Liver (tissue), 9 donors: ENCODE results near the gene ME2. TPM values are rescaled to one million over a fixed set of nuclear protein-coding genes. Genes with fewer than 3 reads are reported as not detected.

Experiments used
- DNase-seq: peaks from one replicate; pipeline ENCODE4 v3.0.0-alpha.2; 2017; ENCODE audit warnings: low spot score
- H3K27ac ChIP-seq, 2 donors: one replicate each; pipeline ENCODE4 v1.7.0; 2013; ENCODE audit warnings: inconsistent platforms in 2 of 2, low read length in 2 of 2, control low read depth in 1 of 2, low read depth in 1 of 2, mild to moderate bottlenecking in 1 of 2
- H3K27me3 ChIP-seq, 4 donors: one replicate each; pipeline versions ENCODE4 v1.6.1 to v1.7.0; 2013; ENCODE audit warnings: low read length in 3 of 4, inconsistent platforms in 1 of 4, mild to moderate bottlenecking in 1 of 4, moderate library complexity in 1 of 4; ENCODE audit not compliant: control insufficient read depth in 4 of 4, insufficient read depth in 4 of 4
- H3K36me3 ChIP-seq, 4 donors: one replicate each; pipeline versions ENCODE4 v1.6.1 to v1.7.0; 2013; ENCODE audit warnings: low read length in 3 of 4, mild to moderate bottlenecking in 3 of 4, low read depth in 1 of 4, moderate library complexity in 1 of 4; ENCODE audit not compliant: control insufficient read depth in 4 of 4, insufficient read depth in 3 of 4
- H3K4me1 ChIP-seq, 4 donors: one replicate each; pipeline versions ENCODE4 v1.6.1 to v1.7.0; 2013; ENCODE audit warnings: low read length in 3 of 4, mild to moderate bottlenecking in 3 of 4, moderate library complexity in 1 of 4; ENCODE audit not compliant: control insufficient read depth in 4 of 4, insufficient read depth in 4 of 4
- H3K4me3 ChIP-seq, 3 donors: one replicate each; pipeline versions ENCODE4 v1.6.1 to v1.7.0; 2013; ENCODE audit warnings: low read length in 3 of 3, control low read depth in 1 of 3, low read depth in 1 of 3, mild to moderate bottlenecking in 1 of 3
- H3K9ac ChIP-seq, 2 donors: one replicate each; pipeline ENCODE4 v1.7.0; 2013; ENCODE audit warnings: low read length in 2 of 2, mild to moderate bottlenecking in 2 of 2, moderate library complexity in 2 of 2, control low read depth in 1 of 2, low read depth in 1 of 2
- H3K9me3 ChIP-seq, 4 donors: one replicate each; pipeline versions ENCODE4 v1.6.1 to v1.7.0; 2013; ENCODE audit warnings: low read length in 3 of 4; ENCODE audit not compliant: control insufficient read depth in 4 of 4
- ATF3 ChIP-seq: IDR thresholded peaks from 2 replicates; pipeline ENCODE4 v1.6.1; 2016; ENCODE audit warnings: antibody characterized with exemption
- CTCF ChIP-seq: fragments of 150-350 bp; IDR thresholded peaks from 2 replicates; pipeline ENCODE4 v1.5.1; 2017; ENCODE audit warnings: improper control_type of control experiment, low read depth, low read length; ENCODE audit not compliant: missing input control
- EGR1 ChIP-seq, 2 donors: IDR thresholded peaks; 2 replicates each; pipeline ENCODE4 v1.6.1; 2016 to 2018; ENCODE audit warnings: antibody characterized with exemption in 2 of 2, low read depth in 2 of 2
- FOXA1 ChIP-seq: IDR thresholded peaks from 2 replicates; pipeline ENCODE4 v1.6.1; 2016; ENCODE audit warnings: antibody characterized with exemption
- FOXA2 ChIP-seq: IDR thresholded peaks from 2 replicates; pipeline ENCODE4 v1.6.1; 2016; ENCODE audit warnings: antibody characterized with exemption
- GABPA ChIP-seq, 2 donors: IDR thresholded peaks in 1 of 2; conservative IDR thresholded peaks in 1 of 2; 2 replicates each; pipeline ENCODE4 v1.6.1; 2016; ENCODE audit warnings: antibody characterized with exemption in 2 of 2, mild to moderate bottlenecking in 1 of 2, moderate library complexity in 1 of 2
- HNF4A ChIP-seq, 2 donors: conservative IDR thresholded peaks; 2 replicates each; pipeline ENCODE4 v1.6.1; 2016; ENCODE audit warnings: antibody characterized with exemption in 2 of 2, mild to moderate bottlenecking in 2 of 2
- HNF4G ChIP-seq: IDR thresholded peaks from 2 replicates; pipeline ENCODE4 v1.6.1; 2016; ENCODE audit warnings: antibody characterized with exemption
- JUND ChIP-seq, 2 donors: IDR thresholded peaks; 2 replicates each; pipeline ENCODE4 v1.6.1; 2016; ENCODE audit warnings: antibody characterized with exemption in 2 of 2
- MAX ChIP-seq: IDR thresholded peaks from 2 replicates; pipeline ENCODE4 v1.6.1; 2016; ENCODE audit warnings: antibody characterized with exemption
- NR2F2 ChIP-seq: IDR thresholded peaks from 2 replicates; pipeline ENCODE4 v1.6.1; 2016; ENCODE audit warnings: antibody characterized with exemption
- RAD21 ChIP-seq, 2 donors: IDR thresholded peaks; 2 replicates each; pipeline ENCODE4 v1.6.1; 2016; ENCODE audit warnings: antibody characterized with exemption in 2 of 2, mild to moderate bottlenecking in 2 of 2
- REST ChIP-seq: IDR thresholded peaks from 2 replicates; pipeline ENCODE4 v1.6.1; 2016; ENCODE audit warnings: antibody characterized with exemption, mild to moderate bottlenecking
- RXRA ChIP-seq, 2 donors: IDR thresholded peaks; 2 replicates each; pipeline ENCODE4 v1.6.1; 2017 to 2018; ENCODE audit warnings: antibody characterized with exemption in 2 of 2, mild to moderate bottlenecking in 1 of 2
- SP1 ChIP-seq: IDR thresholded peaks from 2 replicates; pipeline ENCODE4 v1.6.1; 2018; ENCODE audit warnings: antibody characterized with exemption, mild to moderate bottlenecking
- YY1 ChIP-seq: IDR thresholded peaks from 2 replicates; pipeline ENCODE4 v1.6.1; 2016; ENCODE audit warnings: antibody characterized with exemption, mild to moderate bottlenecking
- ZBTB33 ChIP-seq: IDR thresholded peaks from 2 replicates; pipeline ENCODE4 v1.6.1; 2016; ENCODE audit warnings: antibody characterized with exemption
- WGBS: extraction: QIAGEN DNeasy Blood & Tissue Kit; methylation state at CpG from one replicate; pipeline ENCODE4 v1.1.7; 2013; 5-methylcytosine and 5-hydroxymethylcytosine counted together
- polyA plus RNA-seq, 2 donors: library from polyadenylated mRNA; stranded (reverse) in 1 of 2; unstranded in 1 of 2; fragments of 200-250 nt in 1 of 2; fragments of >200 nt in 1 of 2; fragmentation: Nextera tagmentation in 1 of 2; extraction: Ambion mirVana in 1 of 2; gene quantifications; one replicate each; pipeline versions ENCODE4 v1.2.1 to v1.2.3, GENCODE V29; 2013 to 2015
- total RNA-seq, 2 donors: library from RNA; depleted of rRNA; stranded (reverse); fragments of >200 nt; gene quantifications; one replicate each; pipeline ENCODE4 v1.2.3, GENCODE V29; 2014
- donor health status: healthy.
- donor health status: healthy.
- donor health status: healthy.
- donor health status: healthy.
- donor health status: healthy.

The ME2 gene
- total and polyA plus RNA-seq, 4 donors: 9.0 to 33.8 (median 16.1) TPM

GRCh38 chr18:50869150-50869549 is 9.8 kb upstream of the ME2 start:
- H3K9ac ChIP-seq: no peak overlapping the region
- H3K27me3 ChIP-seq: no peaks in the 10 kb centered on the region
- H3K36me3 ChIP-seq: no peaks in the 10 kb centered on the region
- TF ChIP-seq EGR1 (IDR thresholded peaks at IDR 0.05; ENCODE audit: low read depth in 2 of 2) (no peak), SP1 (no peak), NR2F2 (no peak), JUND (IDR thresholded peaks at IDR 0.05) (no peak), GABPA (IDR thresholded peaks at IDR 0.05 in 1 of 2, conservative IDR thresholded peaks at IDR 0.05 in 1 of 2) (no peak), REST (no peak), RAD21 (IDR thresholded peaks at IDR 0.05) (no peak), CTCF (no peak), HNF4A (conservative IDR thresholded peaks at IDR 0.05) (no peak)
- no peak overlapping the region for H3K4me3 ChIP-seq
- WGBS: 90% methylated on average over 4 of the region's 4 CpGs
- H3K9me3 ChIP-seq: no peaks in the 10 kb centered on the region
- DNase-seq: no peak
- H3K27ac ChIP-seq: no peak overlapping the region
- peaks cover 0 to 4% (median 2%) of the 10 kb centered on the region in 4 donors for H3K4me1 ChIP-seq

GRCh38 chr18:50870138-50870845 is 8.6 kb upstream of the ME2 start:
- TF ChIP-seq ATF3 (no peak), NR2F2 (no peak)
- no peak overlapping the region for H3K27ac ChIP-seq
- DNase-seq: no peak
- 90% methylated on average over 7 of the region's 7 CpGs for WGBS
- H3K9me3 ChIP-seq: no peaks in the 10 kb centered on the region
- no peak overlapping the region for H3K4me3 ChIP-seq
- no peaks in the 10 kb centered on the region for H3K27me3 ChIP-seq
- H3K36me3 ChIP-seq: no peaks in the 10 kb centered on the region
- peaks cover 0 to 4% (median 2%) of the 10 kb centered on the region in 4 donors for H3K4me1 ChIP-seq
- H3K9ac ChIP-seq: no peak overlapping the region

- Histone ChIP-seq H3K9me3 (no peaks in the 10 kb centered on the region), H3K4me1 (no peaks in the 10 kb centered on the region), H3K4me3 (no peak overlapping the region), H3K27me3 (no peaks in the 10 kb centered on the region), H3K36me3 (no peaks in the 10 kb centered on the region), H3K9ac (no peak overlapping the region), H3K27ac (no peak overlapping the region)
- no peak for DNase-seq
- WGBS: 85% methylated on average over 3 of the region's 3 CpGs
- TF ChIP-seq RXRA (IDR thresholded peaks at IDR 0.05) (no peak), HNF4G (no peak), FOXA1 (no peak), NR2F2 (no peak), MAX (no peak), YY1 (no peak), FOXA2 (no peak), SP1 (no peak), CTCF (no peak), GABPA (IDR thresholded peaks at IDR 0.05 in 1 of 2, conservative IDR thresholded peaks at IDR 0.05 in 1 of 2) (no peak), HNF4A (conservative IDR thresholded peaks at IDR 0.05) (no peak), ZBTB33 (no peak), RAD21 (IDR thresholded peaks at IDR 0.05) (no peak), EGR1 (IDR thresholded peaks at IDR 0.05; ENCODE audit: low read depth in 2 of 2) (no peak)
These were observed 7.1 kb upstream of the ME2 start for GRCh38 chr18:50871846-50872245.
